Activated naive CD8-positive, alpha-beta T cell treated with anti-CD3 and anti-CD28 coated beads, Interleukin-2, amount 50 U/mL, for 24 hours (primary cell): ENCODE data around the gene WDR83.
A peak's percentile ranks its signal among the peaks of the same experiment; 100 is the strongest.
"Not testable (repeated sequence)": the region's sequence is repeated elsewhere in the genome, so short reads cannot be mapped to it uniquely, and the experiment has no call there.

Source experiments
- ATAC-seq: fragments of 150-1000 bp; cut with Tn5 transposase; one replicate; pipeline ENCODE4 v1.10.0; 2021
- DNase-seq: peaks from one replicate; pipeline ENCODE4 v3.0.0; 2021
- H3K27ac Mint-ChIP-seq: one replicate; pipeline ENCODE4 v1.8.0; 2021; ENCODE audit warnings: mild to moderate bottlenecking, mixed read lengths
- H3K27me3 Mint-ChIP-seq: one replicate; pipeline ENCODE4 v1.8.0; 2021; ENCODE audit warnings: mixed read lengths
- H3K36me3 Mint-ChIP-seq: one replicate; pipeline ENCODE4 v1.8.0; 2021; ENCODE audit warnings: low read depth, mixed read lengths
- H3K4me1 Mint-ChIP-seq: one replicate; pipeline ENCODE4 v1.8.0; 2021; ENCODE audit warnings: mixed read lengths
- H3K4me3 Mint-ChIP-seq: one replicate; pipeline ENCODE4 v1.8.0; 2021; ENCODE audit warnings: mild to moderate bottlenecking, moderate library complexity, mixed read lengths
- H3K9me3 Mint-ChIP-seq: one replicate; pipeline ENCODE4 v1.8.0; 2021; ENCODE audit warnings: mixed read lengths

Gene WDR83

GRCh38 chr19:12666265-12667048 lies at the start of gene WDR83, which contains the start of gene MAN2B1:
WDR83 (plus strand) TSS chr19:12666807; CDS start chr19:12669791, 2,984 bp downstream.
MAN2B1 (minus strand) TSS chr19:12666742; CDS start chr19:12666701, 41 bp downstream.
- Mint-ChIP-seq H3K4me3 (peak within 1 kb of the TSS; percentile 96), H3K27ac (peak within 1 kb of the TSS; percentile 96), H3K27me3 (no peaks in the 10 kb centered on the region), H3K9me3 (no peaks in the 10 kb centered on the region), H3K4me1 (peaks cover 52% of the 10 kb centered on the region), H3K36me3 (peaks cover 25% of the 10 kb centered on the region)
- DNase-seq: peak; percentile 88
- peak; percentile 73 for ATAC-seq

- DNase-seq (no peak), ATAC-seq (no peak)
- Mint-ChIP-seq H3K4me1 (peaks cover 58% of the 10 kb centered on the region), H3K9me3 (no peaks in the 10 kb centered on the region), H3K27ac (no peak overlapping the region), H3K27me3 (no peaks in the 10 kb centered on the region), H3K36me3 (peaks cover 35% of the 10 kb centered on the region), H3K4me3 (no peak overlapping the region)
These were observed 49.0 kb upstream of the WDR83 start for GRCh38 chr19:12617646-12618045.

- Mint-ChIP-seq H3K4me1 (peaks cover 28% of the 10 kb centered on the region), H3K36me3 (peaks cover 27% of the 10 kb centered on the region)
- H3K9me3 Mint-ChIP-seq, ATAC-seq, H3K27me3 Mint-ChIP-seq, H3K4me3 Mint-ChIP-seq, DNase-seq, H3K27ac Mint-ChIP-seq: not testable (repeated sequence)
These were observed 45.2 kb upstream of the WDR83 start for GRCh38 chr19:12621253-12622024.

- DNase-seq (no peak), ATAC-seq (no peak)
- Mint-ChIP-seq H3K27ac (no peak overlapping the region), H3K4me1 (peaks cover 15% of the 10 kb centered on the region), H3K36me3 (peaks cover 41% of the 10 kb centered on the region), H3K27me3 (no peaks in the 10 kb centered on the region), H3K4me3 (no peak overlapping the region), H3K9me3 (peaks cover 12% of the 10 kb centered on the region)
These were observed 43.1 kb upstream of the WDR83 start for GRCh38 chr19:12623361-12624031.

GRCh38 chr19:12626958-12627357 lies 39.6 kb upstream of the WDR83 start:
- Mint-ChIP-seq H3K27me3 (no peaks in the 10 kb centered on the region), H3K4me1 (peaks cover 9% of the 10 kb centered on the region), H3K9me3 (peaks cover 22% of the 10 kb centered on the region), H3K4me3 (no peak overlapping the region), H3K36me3 (peaks cover 59% of the 10 kb centered on the region), H3K27ac (no peak overlapping the region)
- ATAC-seq (no peak), DNase-seq (no peak)

GRCh38 chr19:12628040-12629022 lies 38.3 kb upstream of the WDR83 start:
- Mint-ChIP-seq H3K36me3 (peaks cover 63% of the 10 kb centered on the region), H3K9me3 (peaks cover 22% of the 10 kb centered on the region), H3K27ac (no peak overlapping the region), H3K4me1 (peaks cover 7% of the 10 kb centered on the region), H3K27me3 (no peaks in the 10 kb centered on the region), H3K4me3 (no peak overlapping the region)
- ATAC-seq (no peak), DNase-seq (no peak)

- H3K4me1 Mint-ChIP-seq: peaks cover 7% of the 10 kb centered on the region
- ATAC-seq (no peak), DNase-seq (no peak)
- no peak overlapping the region for H3K27ac Mint-ChIP-seq
- H3K27me3 Mint-ChIP-seq: no peaks in the 10 kb centered on the region
- H3K36me3 Mint-ChIP-seq: peaks cover 62% of the 10 kb centered on the region
- H3K4me3 Mint-ChIP-seq: no peak overlapping the region
- H3K9me3 Mint-ChIP-seq: peaks cover 22% of the 10 kb centered on the region
These were observed 37.4 kb upstream of the WDR83 start for GRCh38 chr19:12629215-12629614.

- Mint-ChIP-seq H3K27me3 (no peaks in the 10 kb centered on the region), H3K4me3 (no peak overlapping the region), H3K27ac (no peak overlapping the region), H3K4me1 (peaks cover 27% of the 10 kb centered on the region), H3K36me3 (peaks cover 14% of the 10 kb centered on the region), H3K9me3 (no peaks in the 10 kb centered on the region)
- no peak for ATAC-seq
- DNase-seq: no peak
These were observed 30.0 kb upstream of the WDR83 start for GRCh38 chr19:12636631-12637030.

- no peak overlapping the region for H3K4me3 Mint-ChIP-seq
- H3K4me1 Mint-ChIP-seq: peaks cover 27% of the 10 kb centered on the region
- no peaks in the 10 kb centered on the region for H3K27me3 Mint-ChIP-seq
- peaks cover 8% of the 10 kb centered on the region for H3K36me3 Mint-ChIP-seq
- ATAC-seq (no peak), DNase-seq (no peak)
- H3K9me3 Mint-ChIP-seq: no peaks in the 10 kb centered on the region
- no peak overlapping the region for H3K27ac Mint-ChIP-seq
These were observed 27.9 kb upstream of the WDR83 start for GRCh38 chr19:12638611-12639182.

GRCh38 chr19:12639901-12640613 lies 26.6 kb upstream of the WDR83 start:
- Mint-ChIP-seq H3K27me3 (no peaks in the 10 kb centered on the region), H3K4me1 (peaks cover 24% of the 10 kb centered on the region), H3K4me3 (peak overlapping the region; percentile 80), H3K27ac (peak overlapping the region; percentile 88), H3K36me3 (peaks cover 8% of the 10 kb centered on the region), H3K9me3 (no peaks in the 10 kb centered on the region)
- ATAC-seq (peak; percentile 96), DNase-seq (peak; percentile 92)

- ATAC-seq: no peak
- H3K9me3 Mint-ChIP-seq: no peaks in the 10 kb centered on the region
- DNase-seq: no peak
- H3K4me1 Mint-ChIP-seq: peaks cover 19% of the 10 kb centered on the region
- no peak overlapping the region for H3K27ac Mint-ChIP-seq
- no peak overlapping the region for H3K4me3 Mint-ChIP-seq
- H3K36me3 Mint-ChIP-seq: peaks cover 8% of the 10 kb centered on the region
- no peaks in the 10 kb centered on the region for H3K27me3 Mint-ChIP-seq
These were observed 25.2 kb upstream of the WDR83 start for GRCh38 chr19:12641456-12641855.

GRCh38 chr19:12642506-12642905 lies 24.1 kb upstream of the WDR83 start:
- peaks cover 5% of the 10 kb centered on the region for H3K36me3 Mint-ChIP-seq
- H3K27me3 Mint-ChIP-seq: no peaks in the 10 kb centered on the region
- H3K4me1 Mint-ChIP-seq: peaks cover 12% of the 10 kb centered on the region
- no peak overlapping the region for H3K4me3 Mint-ChIP-seq
- no peak overlapping the region for H3K27ac Mint-ChIP-seq
- ATAC-seq (no peak), DNase-seq (no peak)
- H3K9me3 Mint-ChIP-seq: no peaks in the 10 kb centered on the region

- ATAC-seq, DNase-seq, H3K27me3 Mint-ChIP-seq, H3K27ac Mint-ChIP-seq, H3K4me3 Mint-ChIP-seq, H3K36me3 Mint-ChIP-seq, H3K9me3 Mint-ChIP-seq: not testable (repeated sequence)
- peaks cover 12% of the 10 kb centered on the region for H3K4me1 Mint-ChIP-seq
These were observed 22.9 kb upstream of the WDR83 start for GRCh38 chr19:12643716-12644115.
